LNCaP clone FGC (cell line): ENCODE measurements around the gene HPS1.

Source experiments
- DNase-seq: peaks from one replicate; pipeline ENCODE4 v3.0.0-alpha.2; 2011; ENCODE audit warnings: low read depth
- H3K4me3 ChIP-seq: 2 replicates; pipeline ENCODE4 v1.5.1; 2011; ENCODE audit warnings: mild to moderate bottlenecking, low read depth, low read length, control low read depth
- CTCF ChIP-seq: IDR thresholded peaks from 2 replicates; pipeline ENCODE4 v1.5.1; 2012; ENCODE audit warnings: mild to moderate bottlenecking; ENCODE audit not compliant: control insufficient read depth, insufficient read depth; ENCODE audit errors: extremely low read depth

The HPS1 gene

GRCh38 chr10:98425511-98426352 lies 21.0 kb downstream of the HPS1 start:
- no peak for DNase-seq
- peak; percentile 83 for TF ChIP-seq CTCF
- H3K4me3 ChIP-seq, result no peak overlapping the region

GRCh38 chr10:98424295-98425254 lies 22.2 kb downstream of the HPS1 start:
- DNase-seq, result no peak
- no peak overlapping the region for H3K4me3 ChIP-seq
- no peak for TF ChIP-seq CTCF

GRCh38 chr10:98423691-98424120 lies 23.0 kb downstream of the HPS1 start:
- no peak for DNase-seq
- TF ChIP-seq CTCF, result peak; percentile 86
- no peak overlapping the region for H3K4me3 ChIP-seq

- no peak for DNase-seq
- H3K4me3 ChIP-seq, result no peak overlapping the region
- TF ChIP-seq CTCF, result no peak
Measured at GRCh38 chr10:98422182-98422581, 24.6 kb downstream of the HPS1 start.

- no peak for TF ChIP-seq CTCF
Measured at GRCh38 chr10:98420786-98421185, 25.9 kb downstream of the HPS1 start.

GRCh38 chr10:98419469-98420261 lies 27.1 kb downstream of the HPS1 start:
- no peak for TF ChIP-seq CTCF
- no peak overlapping the region for H3K4me3 ChIP-seq
- DNase-seq, result no peak

More at GRCh38 chr10:98420786-98421185, 25.9 kb downstream of the HPS1 start:
- no peak for DNase-seq
- H3K4me3 ChIP-seq, result no peak overlapping the region
